ENCODE results near the gene PPIF. TPM values are rescaled to one million over a fixed set of nuclear protein-coding genes. Genes with fewer than 3 reads are reported as not detected.

PPIF gene
- total RNA-seq, 2 donors from 2014 or later = 266 to 391 TPM

- Mint-ChIP-seq H3K27me3 (no peaks in the 10 kb centered on the region), H3K4me1 (ENCODE audit: low read depth in 2 of 2) (peaks cover 0 to 13% of the 10 kb centered on the region in 2 donors), H3K36me3 (no peaks in the 10 kb centered on the region), H3K27ac (no peak overlapping the region), H3K9me3 (no peaks in the 10 kb centered on the region), H3K4me3 (no peak overlapping the region)
- DNase-seq (ENCODE audit: low spot score) (no peak), ATAC-seq (peak in 1 of 2 donors; percentile 36)
Measured at GRCh38 chr10:79401015-79401921, 54.0 kb downstream of the PPIF start.

- Mint-ChIP-seq H3K4me3 (no peak overlapping the region), H3K9me3 (no peaks in the 10 kb centered on the region), H3K4me1 (ENCODE audit: low read depth in 2 of 2) (peaks cover 0 to 13% of the 10 kb centered on the region in 2 donors), H3K36me3 (no peaks in the 10 kb centered on the region), H3K27ac (no peak overlapping the region), H3K27me3 (no peaks in the 10 kb centered on the region)
- DNase-seq (ENCODE audit: low spot score) = no peak
- no peak for ATAC-seq
Measured at GRCh38 chr10:79402625-79402946, 55.3 kb downstream of the PPIF start.

GRCh38 chr10:79402951-79403350 is 55.7 kb downstream of the PPIF start:
- DNase-seq (ENCODE audit: low spot score) = no peak
- Mint-ChIP-seq H3K36me3 (no peaks in the 10 kb centered on the region), H3K27me3 (no peaks in the 10 kb centered on the region), H3K4me3 (no peak overlapping the region), H3K9me3 (no peaks in the 10 kb centered on the region), H3K4me1 (ENCODE audit: low read depth in 2 of 2) (peaks cover 0 to 13% of the 10 kb centered on the region in 2 donors), H3K27ac (no peak overlapping the region)
- no peak for ATAC-seq

- no peaks in the 10 kb centered on the region for H3K36me3 Mint-ChIP-seq
- no peaks in the 10 kb centered on the region for H3K9me3 Mint-ChIP-seq
- no peak for ATAC-seq
- DNase-seq (ENCODE audit: low spot score) = no peak
- H3K4me3 Mint-ChIP-seq = no peak overlapping the region
- no peak overlapping the region for H3K27ac Mint-ChIP-seq
- no peaks in the 10 kb centered on the region for H3K27me3 Mint-ChIP-seq
- H3K4me1 Mint-ChIP-seq (ENCODE audit: low read depth in 2 of 2) = peaks cover 0 to 13% of the 10 kb centered on the region in 2 donors
Measured at GRCh38 chr10:79403441-79404230, 56.4 kb downstream of the PPIF start.

GRCh38 chr10:79404231-79404609 is 57.0 kb downstream of the PPIF start:
- Mint-ChIP-seq H3K4me3 (no peak overlapping the region), H3K4me1 (ENCODE audit: low read depth in 2 of 2) (peaks cover 0 to 13% of the 10 kb centered on the region in 2 donors), H3K36me3 (no peaks in the 10 kb centered on the region), H3K9me3 (no peaks in the 10 kb centered on the region), H3K27ac (no peak overlapping the region), H3K27me3 (no peaks in the 10 kb centered on the region)
- DNase-seq (ENCODE audit: low spot score) (no peak), ATAC-seq (no peak)

- no peaks in the 10 kb centered on the region for H3K9me3 Mint-ChIP-seq
- peaks cover 0 to 11% of the 10 kb centered on the region in 2 donors for H3K4me1 Mint-ChIP-seq (ENCODE audit: low read depth in 2 of 2)
- H3K27me3 Mint-ChIP-seq = no peaks in the 10 kb centered on the region
- no peaks in the 10 kb centered on the region for H3K36me3 Mint-ChIP-seq
- no peak overlapping the region for H3K27ac Mint-ChIP-seq
- H3K4me3 Mint-ChIP-seq = no peak overlapping the region
- ATAC-seq (no peak), DNase-seq (ENCODE audit: low spot score) (no peak)
Measured at GRCh38 chr10:79404690-79405131, 57.4 kb downstream of the PPIF start.

Other genes with a start within 250 kb of the PPIF start
- gene ZCCHC24, start 98.2 kb downstream of the PPIF start, total RNA-seq = 1 to 10 TPM in 1 of 2 donors, under 1 TPM in 1; 0.73 to 1.3 TPM
- 1 to 10 TPM in 1 of 2 donors, under 1 TPM in 1; 0.11 to 4.8 TPM for gene EIF5AL1, start 165.1 kb downstream of the PPIF start, total RNA-seq
- gene SFTPA2, start 212.9 kb downstream of the PPIF start, total RNA-seq = not detected

All from natural killer cell treated with Interleukin-12 subunit alpha and Interleukin-12 subunit beta and Interleukin-15 and Interleukin-18, amount 100 ng/mL, for 72 hours (primary cell).